Measurements from ENCODE around the gene CCDC8. TPM values are rescaled to one million over a fixed set of nuclear protein-coding genes. Genes with fewer than 3 reads are reported as not detected.

CCDC8 gene
- total and polyA plus RNA-seq, 2 donors (not counting 3 experiments of a cell fraction or from before 2014, with no cell fraction given) = 0.18 to 0.75 TPM

- ChIA-PET POLR2A (no interaction called here), CTCF (no interaction called here)
- H3K36me3 ChIP-seq (ENCODE audit: control insufficient read depth in 2 of 2, extremely low read depth in 1 of 2, insufficient read depth in 2 of 2, low read length in 2 of 2) = peaks cover 11 to 15% of the 10 kb centered on the region in 2 experiments
- dilution Hi-C loops (cut with MboI; ENCODE audit: extremely low pct_ligation_motif_present, low sequenced_read_pairs) = no loop called here
- no peaks in the 10 kb centered on the region for H4K20me1 ChIP-seq (replicated peaks; ENCODE audit: control insufficient read depth, extremely low read depth, insufficient read depth, low read length)
- H3K9me1 ChIP-seq (replicated peaks; ENCODE audit: control insufficient read depth, extremely low read depth, insufficient read depth, low read length) = no peaks in the 10 kb centered on the region
- H3K9ac ChIP-seq (replicated peaks; ENCODE audit: extremely low read depth, insufficient read depth, low read length) = no peak overlapping the region
- no peak overlapping the region for H2AFZ ChIP-seq (ENCODE audit: low read depth, low read length)
- H3K9me3 ChIP-seq (replicated peaks; ENCODE audit: control insufficient read depth, insufficient read depth, low read length) = no peaks in the 10 kb centered on the region
- H3K79me2 ChIP-seq (ENCODE audit: control insufficient read depth, insufficient read depth, low read length) = peaks cover 55% of the 10 kb centered on the region
- H3K4me2 ChIP-seq (ENCODE audit: insufficient read depth, low read length) = no peak overlapping the region
- BruUV-seq (replicated peaks) = no TSS peak
- TF ChIP-seq CTCF (IDR thresholded peaks at IDR 0.05; ENCODE audit: extremely low read depth in 1 of 2, insufficient read depth in 1 of 2, low read depth in 1 of 2, low read length in 2 of 2) = no peak
- TF ChIP-seq MAX (IDR thresholded peaks at IDR 0.05; ENCODE audit: insufficient read depth, insufficient read length) = no peak
- TF ChIP-seq JUN (IDR thresholded peaks at IDR 0.05; ENCODE audit: borderline replicate concordance, insufficient read depth, insufficient read length, low read depth) = no peak
- TF ChIP-seq POLR2AphosphoS5 (IDR thresholded peaks at IDR 0.05; ENCODE audit: insufficient read depth, low read depth, low read length) = no peak
- no peak for TF ChIP-seq POLR2A (IDR thresholded peaks at IDR 0.05; ENCODE audit: low read depth, low read length)
- TF ChIP-seq FOS (IDR thresholded peaks at IDR 0.05; ENCODE audit: borderline replicate concordance, insufficient read depth, low read length) = no peak
- no peak for TF ChIP-seq GATA2 (IDR thresholded peaks at IDR 0.05; ENCODE audit: insufficient read depth, insufficient read length, low read depth, low read length)
- no peak for TF ChIP-seq EZH2 (IDR thresholded peaks at IDR 0.05; ENCODE audit: borderline replicate concordance, low read depth, low read length, severe bottlenecking)
- no peak for TF ChIP-seq MYC (IDR thresholded peaks at IDR 0.05; ENCODE audit: low read depth, low read length)
- no peaks in the 10 kb centered on the region for H3K27me3 ChIP-seq (ENCODE audit: control insufficient read depth in 2 of 2, insufficient read depth in 2 of 2, low read length in 2 of 2)
- no peaks in the 10 kb centered on the region for H3K4me1 ChIP-seq (ENCODE audit: control insufficient read depth, extremely low read depth, insufficient read depth, low read length)
- no peak overlapping the region for H3K27ac ChIP-seq (ENCODE audit: insufficient read depth, low read depth, low read length)
- no peak for DNase-seq (ENCODE audit: low read depth, low spot score)
- no peak overlapping the region for H3K4me3 ChIP-seq (replicated peaks in 1 of 3; ENCODE audit: insufficient read depth in 1 of 3, low read depth in 1 of 3, low read length in 3 of 3)
- no peak for FAIRE-seq
- intact Hi-C loops (cut with micrococcal nuclease) = no loop called here
Measured at GRCh38 chr19:46365561-46365960, 47.8 kb downstream of the CCDC8 start.
